ENCODE data around the gene ABCA4.

Gene ABCA4

DNA sequence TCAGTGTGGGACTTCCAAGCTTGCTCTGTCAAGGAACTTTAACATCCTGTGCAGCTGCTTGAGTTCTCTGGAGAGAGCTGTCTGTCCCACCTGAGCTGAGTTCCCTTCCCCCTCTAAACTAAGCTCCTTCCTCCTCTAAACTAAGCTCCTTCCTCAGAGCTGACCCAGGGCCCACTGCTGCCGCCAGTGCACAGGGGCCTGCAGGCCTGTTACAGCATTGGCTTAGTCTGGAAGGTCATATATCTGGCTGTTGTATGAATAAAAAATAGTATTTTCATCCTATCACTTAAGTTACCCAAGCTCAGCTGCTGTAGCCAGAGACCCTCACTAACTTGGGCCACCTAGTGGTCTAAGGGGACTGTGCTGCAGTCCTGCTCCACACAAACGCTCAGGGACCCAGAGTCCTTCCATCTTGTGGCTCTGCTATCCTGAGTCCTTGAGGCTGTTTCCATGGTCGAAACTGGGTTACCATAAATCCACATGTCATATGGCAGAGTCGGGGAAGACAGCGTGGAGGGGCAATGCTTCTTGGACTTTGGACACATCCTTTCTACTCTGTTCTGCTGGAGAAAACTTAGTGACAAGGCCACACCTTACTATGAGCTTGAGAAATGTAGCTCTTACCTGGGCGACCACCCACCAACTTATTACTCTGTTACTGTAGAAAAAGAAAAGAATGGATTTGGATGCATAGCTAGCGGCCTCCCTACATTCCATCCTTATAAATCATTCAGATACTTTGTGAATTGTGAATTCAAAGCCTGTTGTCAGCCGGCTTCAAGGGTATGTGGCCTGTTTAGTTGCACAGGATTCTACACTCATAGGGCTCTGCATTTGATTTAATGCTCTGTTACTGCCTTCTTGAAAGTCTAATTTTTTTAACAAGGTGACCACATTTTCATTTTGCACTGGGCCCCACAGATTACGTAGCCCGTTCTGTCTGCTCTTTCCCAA lies 140.4 kb downstream of the ABCA4 start:
- H3K27ac ChIP-seq: no peak overlapping the region
- no peak for DNase-seq (ENCODE audit: low spot score)
- TF ChIP-seq, protein P1, sequence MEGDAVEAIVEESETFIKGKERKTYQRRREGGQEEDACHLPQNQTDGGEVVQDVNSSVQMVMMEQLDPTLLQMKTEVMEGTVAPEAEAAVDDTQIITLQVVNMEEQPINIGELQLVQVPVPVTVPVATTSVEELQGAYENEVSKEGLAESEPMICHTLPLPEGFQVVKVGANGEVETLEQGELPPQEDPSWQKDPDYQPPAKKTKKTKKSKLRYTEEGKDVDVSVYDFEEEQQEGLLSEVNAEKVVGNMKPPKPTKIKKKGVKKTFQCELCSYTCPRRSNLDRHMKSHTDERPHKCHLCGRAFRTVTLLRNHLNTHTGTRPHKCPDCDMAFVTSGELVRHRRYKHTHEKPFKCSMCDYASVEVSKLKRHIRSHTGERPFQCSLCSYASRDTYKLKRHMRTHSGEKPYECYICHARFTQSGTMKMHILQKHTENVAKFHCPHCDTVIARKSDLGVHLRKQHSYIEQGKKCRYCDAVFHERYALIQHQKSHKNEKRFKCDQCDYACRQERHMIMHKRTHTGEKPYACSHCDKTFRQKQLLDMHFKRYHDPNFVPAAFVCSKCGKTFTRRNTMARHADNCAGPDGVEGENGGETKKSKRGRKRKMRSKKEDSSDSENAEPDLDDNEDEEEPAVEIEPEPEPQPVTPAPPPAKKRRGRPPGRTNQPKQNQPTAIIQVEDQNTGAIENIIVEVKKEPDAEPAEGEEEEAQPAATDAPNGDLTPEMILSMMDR (conservative IDR thresholded peaks at IDR 0.05; ENCODE audit: low read depth): no peak
- POLR2A ChIA-PET (ENCODE audit: low non-redundant PET): no interaction called here
- CTCF ChIA-PET: interaction anchor here (0.7 kb wide), 1 partner anchor 1093 kb away, joined by 4 read pairs; no protein-coding TSS in a partner anchor

DNA sequence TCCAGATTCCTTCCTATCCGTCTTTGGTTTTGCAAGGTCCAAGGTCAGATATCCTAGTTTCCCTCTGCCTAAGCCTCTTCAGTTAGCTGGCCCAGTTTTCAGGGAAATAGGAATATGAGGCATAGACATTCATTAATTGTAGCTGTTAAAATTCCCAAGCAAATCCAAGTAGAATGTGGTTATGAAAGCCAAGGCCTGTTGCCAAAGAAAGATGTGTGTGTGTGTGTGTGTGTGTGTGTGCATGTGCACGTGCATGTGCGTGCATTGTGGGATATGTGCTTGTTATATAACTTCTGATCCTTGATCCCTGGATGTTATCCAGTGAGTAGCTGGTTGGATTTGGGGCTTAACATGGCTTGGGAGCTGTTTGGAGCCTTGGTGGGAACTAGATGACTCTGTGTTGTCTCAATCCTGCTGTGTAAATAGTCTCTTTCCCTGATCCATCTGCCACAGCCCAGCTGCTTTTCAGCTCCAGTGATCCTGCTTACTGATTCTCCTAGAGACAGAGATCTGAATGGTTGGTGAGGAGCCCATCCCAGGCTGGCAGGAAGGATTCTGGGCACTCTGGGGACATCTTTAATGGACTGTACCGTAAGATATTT lies 141.1 kb downstream of the ABCA4 start:
- CTCF ChIA-PET: interaction anchor here (0.6 kb wide), 1 partner anchor 491 kb away, joined by 3 read pairs; no protein-coding TSS in a partner anchor
- H3K27ac ChIP-seq: no peak overlapping the region
- DNase-seq (ENCODE audit: low spot score): no peak
- TF ChIP-seq, protein P1 (conservative IDR thresholded peaks at IDR 0.05; ENCODE audit: low read depth): no peak
- POLR2A ChIA-PET (ENCODE audit: low non-redundant PET): interaction anchor here (0.7 kb wide), 1 partner anchor 14 kb away, joined by 3 read pairs; no protein-coding TSS in a partner anchor

DNA sequence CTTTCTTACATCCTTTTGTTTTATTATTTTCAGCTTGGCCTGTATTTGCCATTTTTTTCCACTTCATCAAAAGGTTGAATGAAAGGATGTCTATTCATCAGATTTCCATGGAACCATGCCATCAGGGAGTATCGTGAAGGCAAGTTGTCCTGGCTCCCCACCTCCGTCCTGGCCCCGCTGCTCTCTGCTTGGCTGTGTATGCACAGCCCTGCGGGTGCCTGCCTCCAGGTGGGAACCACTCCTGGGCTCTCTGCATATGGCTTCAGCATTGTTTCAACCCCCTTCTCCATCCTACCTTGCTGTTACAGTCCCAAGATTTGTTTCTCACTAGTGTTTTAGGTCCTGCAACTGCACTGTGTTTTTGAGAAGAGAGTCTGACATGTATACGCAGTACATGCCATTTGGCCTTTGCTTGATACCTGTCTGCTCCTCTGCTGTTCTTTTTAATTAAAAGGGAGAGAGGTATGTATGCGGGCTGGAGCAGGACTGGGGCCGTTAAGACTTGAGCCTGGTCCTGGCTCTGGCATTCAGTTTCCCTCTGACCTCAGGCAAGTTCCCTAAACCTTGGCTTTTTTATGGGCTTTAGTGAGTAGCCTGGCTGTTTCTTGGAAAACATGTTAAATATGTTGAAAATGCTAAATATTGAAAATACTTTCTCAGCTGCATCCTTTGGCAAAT lies 141.8 kb downstream of the ABCA4 start:
- no peak for DNase-seq (ENCODE audit: low spot score)
- TF ChIP-seq, protein P1 (conservative IDR thresholded peaks at IDR 0.05; ENCODE audit: low read depth): no peak
- ChIA-PET CTCF (interaction anchor here (0.6 kb wide), 2 partner anchors 13 to 490 kb away, joined by 3 read pairs; no protein-coding TSS in a partner anchor), POLR2A (ENCODE audit: low non-redundant PET) (interaction anchor here (0.7 kb wide), 1 partner anchor 15 kb away, joined by 3 read pairs; no protein-coding TSS in a partner anchor)
- no peak overlapping the region for H3K27ac ChIP-seq

DNA sequence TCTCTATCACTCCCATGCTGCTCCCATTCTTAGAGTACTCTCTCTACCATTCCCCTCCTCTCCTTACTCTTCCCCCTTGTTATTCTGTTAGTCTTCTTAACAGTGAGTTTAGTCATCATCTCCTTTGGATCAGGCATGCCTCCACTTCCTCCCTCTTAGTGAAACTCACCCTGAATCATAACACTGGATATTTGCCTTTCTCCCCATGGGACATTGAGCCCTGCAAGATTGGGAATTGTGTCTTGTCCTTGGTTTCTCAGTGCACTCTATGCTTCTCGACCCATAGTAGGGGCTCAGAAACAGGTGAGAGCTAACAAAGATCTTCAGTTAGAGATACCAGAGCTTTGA lies 143.4 kb downstream of the ABCA4 start:
- TF ChIP-seq, protein P1 (conservative IDR thresholded peaks at IDR 0.05; ENCODE audit: low read depth): no peak
- DNase-seq (ENCODE audit: low spot score): peak; percentile 32
- POLR2A ChIA-PET (ENCODE audit: low non-redundant PET): no interaction called here
- CTCF ChIA-PET: no interaction called here
- no peak overlapping the region for H3K27ac ChIP-seq

DNA sequence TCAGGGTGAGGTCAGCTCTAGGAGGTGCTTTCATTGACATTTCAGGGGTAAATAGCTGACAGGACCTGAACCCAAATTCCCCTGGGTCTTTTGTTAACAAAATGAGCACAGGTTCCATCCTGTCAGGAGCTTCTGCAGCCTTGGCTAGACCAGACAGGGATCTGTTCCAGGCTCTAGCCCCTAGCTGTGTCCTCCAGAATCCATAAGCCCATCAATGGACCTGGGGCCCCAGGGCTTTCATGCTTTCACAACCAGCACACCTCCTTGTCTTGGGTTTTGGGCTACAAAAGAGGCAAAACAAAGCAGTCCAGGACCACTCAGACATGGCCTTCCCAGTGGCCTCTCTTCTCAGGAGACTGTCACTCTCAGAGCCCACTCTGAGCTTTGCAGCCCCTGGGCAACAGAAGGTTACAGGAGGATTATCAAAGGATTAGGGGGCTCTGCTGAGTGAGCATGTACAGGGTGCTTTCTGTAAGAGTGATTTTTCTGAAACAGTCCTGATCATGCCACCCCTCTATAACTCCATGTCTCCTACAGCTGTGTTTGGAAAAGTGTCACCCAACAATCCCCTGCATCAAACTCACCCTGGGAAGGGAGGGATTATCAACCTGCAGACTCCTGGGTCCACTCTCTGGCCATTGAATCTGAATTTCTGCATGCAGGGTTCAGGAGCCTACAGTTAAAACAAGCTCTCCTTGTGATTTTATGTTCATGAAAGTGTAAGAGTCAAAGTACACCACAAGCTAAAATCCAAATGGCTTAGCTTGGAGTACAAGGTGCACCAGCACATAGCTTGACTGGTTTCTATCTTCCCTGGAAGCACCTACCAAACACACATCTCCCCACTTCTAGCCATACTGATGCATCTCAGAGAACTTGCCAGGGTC lies 144.0 kb downstream of the ABCA4 start:
- CTCF ChIA-PET: no interaction called here
- no peak for DNase-seq (ENCODE audit: low spot score)
- POLR2A ChIA-PET (ENCODE audit: low non-redundant PET): no interaction called here
- TF ChIP-seq, protein P1 (conservative IDR thresholded peaks at IDR 0.05; ENCODE audit: low read depth): no peak
- no peak overlapping the region for H3K27ac ChIP-seq

Measured in RWPE1 (cell line).